Measurements from ENCODE around the gene SFXN4. TPM values are rescaled to one million over a fixed set of nuclear protein-coding genes. Genes with fewer than 3 reads are reported as not detected.

The SFXN4 gene, protein sequence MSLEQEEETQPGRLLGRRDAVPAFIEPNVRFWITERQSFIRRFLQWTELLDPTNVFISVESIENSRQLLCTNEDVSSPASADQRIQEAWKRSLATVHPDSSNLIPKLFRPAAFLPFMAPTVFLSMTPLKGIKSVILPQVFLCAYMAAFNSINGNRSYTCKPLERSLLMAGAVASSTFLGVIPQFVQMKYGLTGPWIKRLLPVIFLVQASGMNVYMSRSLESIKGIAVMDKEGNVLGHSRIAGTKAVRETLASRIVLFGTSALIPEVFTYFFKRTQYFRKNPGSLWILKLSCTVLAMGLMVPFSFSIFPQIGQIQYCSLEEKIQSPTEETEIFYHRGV
- total RNA-seq, result 13.1 and 14.2 TPM in 2 replicates

GRCh38 chr10:119165171-119166117 is at the start of gene SFXN4:
Gene SFXN4 (minus strand): TSS chr10:119165714. CDS start chr10:119165647, 67 bp downstream.
- DNase-seq (ENCODE audit: low read depth), result no peak

- DNase-seq (ENCODE audit: low read depth), result no peak
These were observed 46.3 kb upstream of the SFXN4 start for GRCh38 chr10:119211625-119212441.

- DNase-seq (ENCODE audit: low read depth), result no peak
These were observed 45.7 kb upstream of the SFXN4 start for GRCh38 chr10:119211176-119211575.

DNA sequence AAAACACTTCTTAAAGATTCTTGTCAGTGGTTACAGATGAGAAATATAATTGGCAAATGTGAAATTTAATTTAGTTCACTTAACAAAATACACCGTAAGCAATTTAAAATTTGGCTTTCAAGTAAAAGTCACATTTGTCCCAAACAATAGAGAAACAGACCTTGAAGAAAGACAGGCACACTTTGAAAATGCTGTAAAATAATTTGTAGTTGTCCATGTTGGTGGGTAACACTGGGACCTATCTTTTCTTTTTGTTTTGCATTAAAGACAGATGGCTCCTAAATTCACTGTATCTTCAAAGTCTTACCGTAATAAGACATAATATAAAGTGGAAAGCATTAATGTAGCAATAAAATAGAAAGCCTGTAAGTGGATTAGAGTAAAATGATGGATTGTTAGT is 45.1 kb upstream of the SFXN4 start:
- DNase-seq (ENCODE audit: low read depth), result no peak

GRCh38 chr10:119209736-119210355 is 44.3 kb upstream of the SFXN4 start:
- DNase-seq (ENCODE audit: low read depth), result no peak

- DNase-seq (ENCODE audit: low read depth), result no peak
These were observed 43.7 kb upstream of the SFXN4 start for GRCh38 chr10:119209035-119209735.

DNA sequence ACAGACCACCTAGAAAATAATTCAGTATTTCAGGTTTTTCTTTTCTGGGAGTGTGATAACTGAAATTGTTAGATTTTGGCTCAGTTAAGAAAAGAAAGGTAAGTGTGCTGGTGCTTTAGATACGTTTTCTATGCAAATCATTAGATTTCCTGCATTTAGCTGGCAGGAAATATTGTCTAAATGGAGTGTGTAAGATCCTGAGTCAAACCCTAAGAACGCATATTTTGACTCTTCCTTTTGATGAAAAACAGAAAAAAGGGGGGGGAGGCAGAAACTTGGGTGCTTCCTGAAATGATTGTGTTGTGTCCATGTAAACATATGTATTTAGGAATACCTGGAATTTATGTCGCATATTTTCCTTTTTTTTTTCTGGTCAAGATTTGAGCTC is 43.0 kb upstream of the SFXN4 start:
- no peak for DNase-seq (ENCODE audit: low read depth)

GRCh38 chr10:119207713-119208552 is 42.4 kb upstream of the SFXN4 start:
- no peak for DNase-seq (ENCODE audit: low read depth)

- peak; percentile 79 for DNase-seq (ENCODE audit: low read depth)
These were observed 41.8 kb upstream of the SFXN4 start, which contains the start of gene GRK5 for GRCh38 chr10:119207366-119207666. Gene GRK5 (plus strand): TSS chr10:119207571. CDS start chr10:119207918, 347 bp downstream.

GRCh38 chr10:119206603-119207365 is 41.3 kb upstream of the SFXN4 start:
- peak; percentile 34 for DNase-seq (ENCODE audit: low read depth)

GRCh38 chr10:119205894-119206602 is 40.5 kb upstream of the SFXN4 start:
- no peak for DNase-seq (ENCODE audit: low read depth)

- DNase-seq (ENCODE audit: low read depth), result no peak
These were observed 37.5 kb upstream of the SFXN4 start for GRCh38 chr10:119203006-119203405.

GRCh38 chr10:119201233-119201632 is 35.7 kb upstream of the SFXN4 start:
- no peak for DNase-seq (ENCODE audit: low read depth)

DNA sequence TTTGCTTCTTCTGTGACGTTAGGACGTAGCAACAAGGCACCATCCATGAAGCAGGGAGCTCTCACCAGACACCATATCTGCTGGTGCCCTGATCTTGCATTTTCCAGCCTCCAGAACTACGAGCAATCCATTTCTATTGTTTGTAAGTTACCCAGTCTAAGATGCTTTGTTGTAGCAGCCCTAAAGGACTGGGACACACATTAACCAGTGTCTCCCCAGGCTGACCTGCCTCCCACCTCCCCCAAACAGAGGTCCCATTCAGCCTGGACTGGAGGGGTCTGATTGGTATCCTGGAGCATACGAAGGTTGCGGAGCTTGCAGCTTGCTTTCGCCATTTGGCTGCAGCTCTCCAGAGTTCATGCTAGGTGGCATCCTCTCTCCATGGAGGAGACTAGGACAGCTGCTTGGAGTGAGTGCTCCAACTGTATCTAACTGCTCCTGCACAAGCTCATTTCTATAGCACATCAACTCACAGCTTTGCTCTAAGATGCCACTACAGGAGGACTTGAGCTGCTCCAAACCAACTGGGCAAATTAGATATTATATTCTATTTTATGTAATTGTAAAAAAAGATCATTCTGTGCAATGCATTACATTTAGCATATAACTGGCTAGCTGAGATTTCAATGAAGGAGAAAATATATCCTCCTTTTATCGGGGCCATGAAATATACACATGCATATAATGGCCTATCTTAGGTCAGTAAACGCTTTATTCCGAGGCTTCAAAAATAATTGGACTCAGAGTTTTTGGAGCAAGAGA is 33.9 kb upstream of the SFXN4 start:
- peak; percentile 76 for DNase-seq (ENCODE audit: low read depth)

DNA sequence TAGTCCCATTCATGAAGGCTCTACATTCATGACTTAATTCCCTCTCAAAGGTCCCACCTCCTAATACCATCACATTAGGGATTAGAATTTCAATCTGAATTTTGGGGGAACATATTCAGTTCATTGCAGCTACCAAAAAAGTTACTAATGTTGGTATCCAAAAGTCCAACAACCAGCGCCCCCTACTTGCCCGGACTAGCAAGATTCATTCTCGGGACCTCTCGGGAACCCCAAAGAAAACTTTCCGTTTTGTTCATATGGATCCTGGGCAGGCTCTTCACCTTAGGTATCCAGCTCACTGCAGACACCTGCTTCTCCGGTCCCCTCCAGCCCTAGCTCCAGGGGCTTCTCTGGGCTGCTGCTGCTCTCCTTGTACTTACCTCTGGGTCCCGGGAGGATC is 32.9 kb upstream of the SFXN4 start:
- no peak for DNase-seq (ENCODE audit: low read depth)

DNA sequence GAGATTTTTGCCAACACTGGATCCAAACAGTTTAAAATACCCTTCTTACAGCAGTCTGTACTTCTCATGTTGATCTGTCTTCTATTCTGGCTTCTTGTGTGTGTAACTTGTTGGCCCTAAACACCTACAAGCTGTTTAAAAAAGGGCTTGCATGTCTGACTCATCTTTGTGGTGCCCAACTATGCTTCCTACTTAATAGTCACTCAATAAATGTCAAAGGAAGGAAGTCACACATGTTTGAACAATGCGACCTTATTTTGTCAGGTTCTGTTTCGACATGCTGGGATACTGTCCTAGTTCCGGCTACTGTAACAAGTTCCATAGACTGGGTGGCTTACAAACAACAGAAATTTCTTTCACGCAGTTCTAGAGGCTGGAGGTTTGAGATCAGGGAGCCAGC is 32.4 kb upstream of the SFXN4 start:
- peak; percentile 54 for DNase-seq (ENCODE audit: low read depth)

- DNase-seq (ENCODE audit: low read depth), result peak; percentile 51
These were observed 26.4 kb upstream of the SFXN4 start for GRCh38 chr10:119191881-119192280.
